ENCODE data around the gene NRG3.

NRG3 gene

GRCh38 chr10:82394122-82394521 lies 519.1 kb downstream of the NRG3 start:
- DNase-seq (ENCODE audit: low read depth), result no peak

GRCh38 chr10:82394987-82395386 lies 520.0 kb downstream of the NRG3 start:
- no peak for DNase-seq (ENCODE audit: low read depth)

GRCh38 chr10:82396886-82397285 lies 521.9 kb downstream of the NRG3 start:
- DNase-seq (ENCODE audit: low read depth), result no peak

- DNase-seq (ENCODE audit: low read depth), result no peak
Measured at GRCh38 chr10:82397854-82398253, 522.9 kb downstream of the NRG3 start.

- DNase-seq (ENCODE audit: low read depth), result no peak
Measured at GRCh38 chr10:82399850-82400249, 524.9 kb downstream of the NRG3 start.

GRCh38 chr10:82400841-82401240 lies 525.8 kb downstream of the NRG3 start:
- DNase-seq (ENCODE audit: low read depth), result no peak

- no peak for DNase-seq (ENCODE audit: low read depth)
Measured at GRCh38 chr10:82402906-82403401, 528.0 kb downstream of the NRG3 start.

- DNase-seq (ENCODE audit: low read depth), result no peak
Measured at GRCh38 chr10:82409671-82410070, 534.7 kb downstream of the NRG3 start.

GRCh38 chr10:82411416-82411815 lies 536.4 kb downstream of the NRG3 start:
- DNase-seq (ENCODE audit: low read depth), result no peak

- no peak for DNase-seq (ENCODE audit: low read depth)
Measured at GRCh38 chr10:82420001-82420400, 545.0 kb downstream of the NRG3 start.

GRCh38 chr10:82429302-82429701 lies 554.3 kb downstream of the NRG3 start:
- no peak for DNase-seq (ENCODE audit: low read depth)

GRCh38 chr10:82438277-82438676 lies 563.3 kb downstream of the NRG3 start:
- DNase-seq (ENCODE audit: low read depth), result no peak

- DNase-seq (ENCODE audit: low read depth), result no peak
Measured at GRCh38 chr10:82440775-82441174, 565.8 kb downstream of the NRG3 start.

GRCh38 chr10:82452046-82452445 lies 577.1 kb downstream of the NRG3 start:
- no peak for DNase-seq (ENCODE audit: low read depth)

- no peak for DNase-seq (ENCODE audit: low read depth)
Measured at GRCh38 chr10:82452676-82453075, 577.7 kb downstream of the NRG3 start.

- DNase-seq (ENCODE audit: low read depth), result no peak
Measured at GRCh38 chr10:82453678-82454293, 578.8 kb downstream of the NRG3 start.

GRCh38 chr10:82462910-82463551 lies 588.0 kb downstream of the NRG3 start:
- no peak for DNase-seq (ENCODE audit: low read depth)

- no peak for DNase-seq (ENCODE audit: low read depth)
Measured at GRCh38 chr10:82463614-82464013, 588.6 kb downstream of the NRG3 start.

- DNase-seq (ENCODE audit: low read depth), result no peak
Measured at GRCh38 chr10:82464191-82464818, 589.3 kb downstream of the NRG3 start.

- DNase-seq (ENCODE audit: low read depth), result no peak
Measured at GRCh38 chr10:82464966-82465365, 590.0 kb downstream of the NRG3 start.

- DNase-seq (ENCODE audit: low read depth), result no peak
Measured at GRCh38 chr10:82468453-82468852, 593.5 kb downstream of the NRG3 start.

- no peak for DNase-seq (ENCODE audit: low read depth)
Measured at GRCh38 chr10:82472406-82473335, 597.7 kb downstream of the NRG3 start.

All from stimulated activated CD8-positive, alpha-beta memory T cell treated with anti-CD3 and anti-CD28 coated beads, Interleukin-7, amount 100 ng/mL, for 24 hours (primary cell).